HG03442 (cell line): ENCODE results near the gene TKT.

Experiments
- ATAC-seq: cut with Tn5 transposase; IDR thresholded peaks from one replicate; pipeline ENCODE4 v1.9.1; 2021; ENCODE audit warnings: mild to moderate bottlenecking, moderate library complexity; ENCODE audit not compliant: unreplicated experiment

Gene TKT

GRCh38 chr3:53240989-53241972 is 14.5 kb downstream of the TKT start:
- ATAC-seq: no peak

- ATAC-seq: no peak
Observed at GRCh38 chr3:53239800-53240199, 16.0 kb downstream of the TKT start.

GRCh38 chr3:53238886-53239285 is 16.9 kb downstream of the TKT start:
- no peak for ATAC-seq

- no peak for ATAC-seq
Observed at GRCh38 chr3:53238051-53238850, 17.6 kb downstream of the TKT start.

- ATAC-seq: no peak
Observed at GRCh38 chr3:53236112-53236841, 19.5 kb downstream of the TKT start.

- ATAC-seq: no peak
Observed at GRCh38 chr3:53235545-53235944, 20.3 kb downstream of the TKT start.

GRCh38 chr3:53234841-53235232 is 21.0 kb downstream of the TKT start:
- no peak for ATAC-seq

GRCh38 chr3:53234130-53234840 is 21.5 kb downstream of the TKT start:
- ATAC-seq: no peak

- ATAC-seq: no peak
Observed at GRCh38 chr3:53232641-53233377, 23.0 kb downstream of the TKT start.

GRCh38 chr3:53231532-53232511 is 24.0 kb downstream of the TKT start:
- ATAC-seq: no peak

GRCh38 chr3:53230789-53231188 is 25.0 kb downstream of the TKT start:
- ATAC-seq: no peak

GRCh38 chr3:53230041-53230621 is 25.7 kb downstream of the TKT start:
- ATAC-seq: no peak

- ATAC-seq: no peak
Observed at GRCh38 chr3:53229606-53230005, 26.2 kb downstream of the TKT start.

GRCh38 chr3:53229171-53229570 is 26.7 kb downstream of the TKT start:
- ATAC-seq: no peak

- no peak for ATAC-seq
Observed at GRCh38 chr3:53227993-53228885, 27.6 kb downstream of the TKT start.

- ATAC-seq: no peak
Observed at GRCh38 chr3:53226841-53227407, 28.9 kb downstream of the TKT start.
